NCI-H1105 (cell line): ENCODE measurements around the gene KRTAP10-9.
"Not testable (repeated sequence)": the region's sequence is repeated elsewhere in the genome, so short reads cannot be mapped to it uniquely, and the experiment has no call there.

Experiments used
- DNase-seq: peaks from one replicate; lab custom pipeline; 2025; lab: John Stamatoyannopoulos, UW

The KRTAP10-9 gene

GRCh38 chr21:44640761-44641160, 13.9 kb downstream of the KRTAP10-9 start:
- no peak for DNase-seq

- DNase-seq = no peak
These were observed 16.9 kb downstream of the KRTAP10-9 start for GRCh38 chr21:44643741-44644310.

GRCh38 chr21:44644878-44645277, 18.0 kb downstream of the KRTAP10-9 start:
- DNase-seq = no peak

- not testable (repeated sequence) for DNase-seq
These were observed 19.7 kb downstream of the KRTAP10-9 start, which contains the start of gene KRTAP10-11 for GRCh38 chr21:44646366-44647221. KRTAP10-11 (plus strand) TSS chr21:44646414; CDS start chr21:44646459, 45 bp downstream.

- no peak for DNase-seq
These were observed 20.3 kb downstream of the KRTAP10-9 start for GRCh38 chr21:44647222-44647552.

- no peak for DNase-seq
These were observed 21.8 kb downstream of the KRTAP10-9 start for GRCh38 chr21:44648557-44649311.

GRCh38 chr21:44649521-44650100, 22.7 kb downstream of the KRTAP10-9 start:
- no peak for DNase-seq

GRCh38 chr21:44650265-44650972, 23.5 kb downstream of the KRTAP10-9 start:
- DNase-seq = no peak

- no peak for DNase-seq
These were observed 24.2 kb downstream of the KRTAP10-9 start for GRCh38 chr21:44650973-44651675.

- DNase-seq = no peak
These were observed 26.2 kb downstream of the KRTAP10-9 start for GRCh38 chr21:44653123-44653522.

GRCh38 chr21:44653656-44654575, 27.0 kb downstream of the KRTAP10-9 start:
- no peak for DNase-seq

- no peak for DNase-seq
These were observed 27.8 kb downstream of the KRTAP10-9 start, which contains the start of gene KRTAP12-4 for GRCh38 chr21:44654576-44655175. KRTAP12-4 (minus strand) TSS chr21:44654659; CDS start chr21:44654614, 45 bp downstream.

- no peak for DNase-seq
These were observed 30.0 kb downstream of the KRTAP10-9 start for GRCh38 chr21:44656868-44657267.

- DNase-seq = no peak
These were observed 31.0 kb downstream of the KRTAP10-9 start, which contains the start of gene KRTAP12-3 for GRCh38 chr21:44657635-44658540. KRTAP12-3 (plus strand) TSS chr21:44657932; CDS start chr21:44657980, 48 bp downstream.

GRCh38 chr21:44658541-44658910, 31.6 kb downstream of the KRTAP10-9 start:
- DNase-seq = no peak

- no peak for DNase-seq
These were observed 32.2 kb downstream of the KRTAP10-9 start for GRCh38 chr21:44658913-44659595.

GRCh38 chr21:44661567-44661966, 34.7 kb downstream of the KRTAP10-9 start:
- not testable (repeated sequence) for DNase-seq

GRCh38 chr21:44664691-44665090, 37.8 kb downstream of the KRTAP10-9 start:
- no peak for DNase-seq
